ENCODE measurements around the gene C1orf198. TPM values are rescaled to one million over a fixed set of nuclear protein-coding genes. Genes with fewer than 3 reads are reported as not detected.

The C1orf198 gene
- polyA plus RNA-seq, 3 donors, result 1.3 to 2.7 (median 1.6) TPM

DNA sequence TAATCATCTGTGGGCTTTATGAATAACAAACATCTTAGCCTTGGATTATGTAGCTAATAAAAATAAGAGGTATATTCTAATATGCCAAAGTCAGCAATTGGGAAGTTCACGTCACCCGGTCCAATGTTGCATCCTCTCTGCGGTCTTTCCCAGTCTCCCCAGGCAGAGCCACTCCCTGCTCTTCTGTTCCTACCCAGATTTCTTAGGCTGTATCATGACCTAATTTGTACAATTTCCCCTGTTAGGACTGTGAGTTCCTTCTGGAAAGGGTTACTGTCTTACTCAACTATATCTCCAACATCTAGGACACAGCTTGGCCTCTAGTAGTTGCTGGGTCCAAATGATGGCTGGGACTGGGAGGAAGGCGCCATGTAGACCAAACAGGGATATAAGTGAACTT lies 29.8 kb upstream of the C1orf198 start:
- Histone ChIP-seq H3K4me3 (replicated peaks in 1 of 3; ENCODE audit: low read depth in 2 of 3, low read length in 3 of 3) (no peak overlapping the region), H3K4me2 (replicated peaks; ENCODE audit: extremely low read depth, low read length, poor library complexity, severe bottlenecking) (no peak overlapping the region), H3K9ac (ENCODE audit: insufficient read depth, low read length, poor library complexity, severe bottlenecking) (no peak overlapping the region), H3K9me3 (replicated peaks in 1 of 2; ENCODE audit: control insufficient read depth in 1 of 2, insufficient read depth in 1 of 2, low read length in 2 of 2) (no peaks in the 10 kb centered on the region), H3K36me3 (replicated peaks in 1 of 2; ENCODE audit: control insufficient read depth in 1 of 2, insufficient read depth in 2 of 2, low read length in 2 of 2) (peaks cover 3 to 18% of the 10 kb centered on the region in 2 donors), H3K79me2 (ENCODE audit: insufficient read depth, low read length) (no peaks in the 10 kb centered on the region), H4K20me1 (ENCODE audit: insufficient read depth, low read length) (no peaks in the 10 kb centered on the region), H3K4me1 (ENCODE audit: control insufficient read depth in 1 of 2, insufficient read depth in 2 of 2, low read length in 2 of 2) (no peaks in the 10 kb centered on the region), H3K27me3 (ENCODE audit: control insufficient read depth in 2 of 2, insufficient read depth in 2 of 2, low read length in 2 of 2) (no peaks in the 10 kb centered on the region), H2AFZ (ENCODE audit: insufficient read depth, low read depth, low read length, poor library complexity, severe bottlenecking) (no peak overlapping the region), H3K27ac (ENCODE audit: low read depth in 1 of 2, low read length in 2 of 2) (no peak overlapping the region)
- intact Hi-C loops (cut with micrococcal nuclease), result no loop called here
- H3K4me3 Mint-ChIP-seq, result no peak overlapping the region
- H3K4me1 Mint-ChIP-seq, result no peaks in the 10 kb centered on the region
- no CpG with 5 or more reads among the region's 4 CpGs for WGBS (ENCODE audit: insufficient coverage)
- DNase-seq, result no peak
- H3K9me3 Mint-ChIP-seq, result peaks cover 0 to 2% (median 0%) of the 10 kb centered on the region in 7 donors
- H3K36me3 Mint-ChIP-seq, result peaks cover 8 to 19% of the 10 kb centered on the region in 2 donors
- no peak overlapping the region for H3K27ac Mint-ChIP-seq
- TF ChIP-seq CTCF (IDR thresholded peaks at IDR 0.05), result no peak
- H3K27me3 Mint-ChIP-seq (ENCODE audit: low read depth in 3 of 3), result peaks cover 2 to 10% (median 6%) of the 10 kb centered on the region in 3 donors

DNA sequence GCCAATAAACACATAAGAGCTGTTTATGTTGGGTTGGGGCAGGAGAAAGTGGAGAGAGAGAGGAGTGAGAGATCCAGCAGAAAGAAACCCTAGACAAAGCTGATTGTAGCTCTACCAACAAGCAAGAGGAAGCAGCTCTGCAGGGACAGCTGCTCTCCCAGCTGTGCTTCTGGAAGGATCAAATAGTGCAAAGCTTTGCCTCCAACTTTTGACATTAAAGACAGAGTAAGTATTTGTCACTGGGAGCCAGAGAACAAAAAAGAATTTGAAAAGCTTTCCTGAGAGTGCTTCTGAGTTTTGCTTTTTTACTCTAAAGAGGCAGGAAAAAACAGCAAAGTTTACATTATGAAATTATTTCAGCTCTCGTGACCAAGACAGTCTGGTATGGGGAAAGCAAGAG lies 28.5 kb upstream of the C1orf198 start:
- 83% methylated on average over 1 of the region's 1 CpG for WGBS (ENCODE audit: insufficient coverage)
- Histone ChIP-seq H3K9me3 (replicated peaks in 1 of 2; ENCODE audit: control insufficient read depth in 1 of 2, insufficient read depth in 1 of 2, low read length in 2 of 2) (no peaks in the 10 kb centered on the region), H3K27ac (ENCODE audit: low read depth in 1 of 2, low read length in 2 of 2) (no peak overlapping the region), H3K9ac (ENCODE audit: insufficient read depth, low read length, poor library complexity, severe bottlenecking) (no peak overlapping the region), H3K36me3 (replicated peaks in 1 of 2; ENCODE audit: control insufficient read depth in 1 of 2, insufficient read depth in 2 of 2, low read length in 2 of 2) (peaks cover 3 to 11% of the 10 kb centered on the region in 2 donors), H3K79me2 (ENCODE audit: insufficient read depth, low read length) (no peaks in the 10 kb centered on the region), H3K4me2 (replicated peaks; ENCODE audit: extremely low read depth, low read length, poor library complexity, severe bottlenecking) (no peak overlapping the region), H3K27me3 (ENCODE audit: control insufficient read depth in 2 of 2, insufficient read depth in 2 of 2, low read length in 2 of 2) (no peaks in the 10 kb centered on the region), H2AFZ (ENCODE audit: insufficient read depth, low read depth, low read length, poor library complexity, severe bottlenecking) (no peak overlapping the region), H3K4me1 (ENCODE audit: control insufficient read depth in 1 of 2, insufficient read depth in 2 of 2, low read length in 2 of 2) (no peaks in the 10 kb centered on the region), H3K4me3 (replicated peaks in 1 of 3; ENCODE audit: low read depth in 2 of 3, low read length in 3 of 3) (no peak overlapping the region), H4K20me1 (ENCODE audit: insufficient read depth, low read length) (no peaks in the 10 kb centered on the region)
- Mint-ChIP-seq H3K27ac (no peak overlapping the region), H3K36me3 (peaks cover 5 to 11% of the 10 kb centered on the region in 2 donors), H3K4me3 (no peak overlapping the region), H3K27me3 (ENCODE audit: low read depth in 3 of 3) (peaks cover 2 to 10% (median 6%) of the 10 kb centered on the region in 3 donors), H3K9me3 (peaks cover 0 to 2% (median 0%) of the 10 kb centered on the region in 7 donors), H3K4me1 (no peaks in the 10 kb centered on the region)
- intact Hi-C loops (cut with micrococcal nuclease), result no loop called here
- no peak for DNase-seq
- no peak for TF ChIP-seq CTCF (IDR thresholded peaks at IDR 0.05)

Data from CD14-positive monocyte (primary cell).